Naive thymus-derived CD8-positive, alpha-beta T cell (primary cell): ENCODE data around the gene ZBTB8A. TPM values are rescaled to one million over a fixed set of nuclear protein-coding genes. Genes with fewer than 3 reads are reported as not detected.
A peak's percentile ranks its signal among the peaks of the same experiment; 100 is the strongest.

ENCODE experiments used
- ATAC-seq, 2 donors: fragments of 150-1000 bp; cut with Tn5 transposase in 1 of 2; sonication (Bioruptor Pico), chemical (Tn5 transposase) in 1 of 2; 1 replicate in 1 of 2; 2 replicates in 1 of 2; pipeline ENCODE4 v1.10.0; 2021; ENCODE audit warnings: mild to moderate bottlenecking in 2 of 2, moderate library complexity in 2 of 2
- POLR2A ChIA-PET: fragments of 350-600 bp; sonication (Branson Sonifier 250); formaldehyde crosslinking; loops from one replicate; lab custom pipeline; 2021; ENCODE audit warnings: antibody characterized with exemption; lab: Charles Lee
- DNase-seq, 10 donors: peaks; one replicate each; pipeline versions ENCODE4 v3.0.0 to v3.0.0-alpha.2; 2020 to 2022
- H3K27ac Mint-ChIP-seq, 10 donors: one replicate each; pipeline ENCODE4 v1.8.0; 2020 to 2022; ENCODE audit warnings: mild to moderate bottlenecking in 10 of 10, mixed read lengths in 10 of 10, moderate library complexity in 4 of 10, inconsistent platforms in 1 of 10
- H3K27me3 Mint-ChIP-seq, 5 donors: one replicate each; pipeline ENCODE4 v1.8.0; 2021 to 2022; ENCODE audit warnings: mixed read lengths in 5 of 5
- H3K36me3 Mint-ChIP-seq, 3 donors: one replicate each; pipeline ENCODE4 v1.8.0; 2020 to 2022; ENCODE audit warnings: mixed read lengths in 3 of 3, mild to moderate bottlenecking in 2 of 3, inconsistent platforms in 1 of 3
- H3K4me1 Mint-ChIP-seq, 4 donors: one replicate each; pipeline ENCODE4 v1.8.0; 2021 to 2022; ENCODE audit warnings: mixed read lengths in 4 of 4
- H3K4me3 Mint-ChIP-seq, 10 donors: one replicate each; pipeline ENCODE4 v1.8.0; 2020 to 2022; ENCODE audit warnings: mild to moderate bottlenecking in 10 of 10, mixed read lengths in 10 of 10, moderate library complexity in 6 of 10, inconsistent platforms in 1 of 10
- H3K9me3 Mint-ChIP-seq, 9 donors: one replicate each; pipeline ENCODE4 v1.8.0; 2020 to 2022; ENCODE audit warnings: mixed read lengths in 9 of 9, mild to moderate bottlenecking in 3 of 9, inconsistent platforms in 1 of 9, moderate library complexity in 1 of 9
- polyA plus RNA-seq, 3 donors: library from polyadenylated mRNA; unstranded; fragments of 300-500 nt; fragmentation: Illumina TruSeq; gene quantifications; one replicate each; pipeline ENCODE4 v1.2.3, GENCODE V29; 2021
- total RNA-seq, 8 experiments: library from RNA in 2 of 8; stranded (reverse) in 2 of 8; gene quantifications; one replicate each; pipeline ENCODE4 v1.2.3 and lab custom pipeline; 2021 to 2026

ZBTB8A gene
- not detected for total RNA-seq
- not detected for polyA plus RNA-seq
- 0 to 0.49 (median 0.08) reads per million in 6 experiments for total RNA-seq (lab: John Stamatoyannopoulos, UW)

DNA sequence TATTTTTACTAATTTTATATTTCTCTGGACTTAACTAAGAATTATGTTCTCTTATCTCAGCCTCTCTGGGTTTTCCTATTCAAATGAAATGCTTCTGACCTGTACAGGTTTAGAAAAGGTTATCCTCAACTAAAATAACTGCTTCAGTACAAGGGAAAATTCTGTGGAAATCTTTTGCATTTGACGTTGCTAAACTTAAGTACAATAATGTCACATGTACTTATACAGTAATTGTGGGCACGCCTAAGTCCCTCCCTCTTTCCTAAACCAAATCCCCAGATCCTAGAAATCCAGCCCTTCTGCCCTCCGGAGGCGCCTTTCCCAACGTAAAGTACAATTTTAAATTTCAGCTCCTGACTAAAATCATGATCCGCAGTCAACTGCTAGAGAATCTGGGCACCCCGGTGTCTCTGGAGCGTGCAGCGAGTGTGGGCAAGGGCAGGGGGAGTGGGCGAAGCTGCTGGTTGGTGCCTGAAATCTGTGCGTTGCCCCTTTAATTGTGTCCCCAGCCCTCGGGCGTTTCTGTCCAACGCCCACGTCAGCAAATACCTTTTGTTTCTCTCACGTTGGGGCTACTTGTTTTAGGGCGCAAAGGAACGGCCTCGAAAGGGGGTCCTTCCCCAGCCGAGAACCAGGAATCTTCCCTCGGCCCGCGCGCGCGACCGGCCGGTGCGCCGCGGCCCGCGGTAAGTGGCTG lies at the start of gene ZBTB8A:
TSS of gene ZBTB8A (plus strand) at position 541 of the 697 bp plus-strand sequence. CDS start 53,505 bp downstream, outside the sequence.
- POLR2A ChIA-PET: no interaction called here
- DNase-seq (no peak), ATAC-seq (peak; percentile 28 to 38)
- peak within 1 kb of the TSS; percentile 74 to 93 (median 86) for H3K4me3 Mint-ChIP-seq
- no peaks in the 10 kb centered on the region for H3K9me3 Mint-ChIP-seq
- H3K4me1 Mint-ChIP-seq: peaks cover 3 to 12% (median 10%) of the 10 kb centered on the region in 4 donors
- peaks cover 36 to 79% (median 58%) of the 10 kb centered on the region in 5 donors for H3K27me3 Mint-ChIP-seq
- H3K36me3 Mint-ChIP-seq: peaks cover 0 to 9% (median 0%) of the 10 kb centered on the region in 3 donors
- H3K27ac Mint-ChIP-seq: peak within 1 kb of the TSS in 4 of 10 donors; percentile 5 to 37 (median 30)

DNA sequence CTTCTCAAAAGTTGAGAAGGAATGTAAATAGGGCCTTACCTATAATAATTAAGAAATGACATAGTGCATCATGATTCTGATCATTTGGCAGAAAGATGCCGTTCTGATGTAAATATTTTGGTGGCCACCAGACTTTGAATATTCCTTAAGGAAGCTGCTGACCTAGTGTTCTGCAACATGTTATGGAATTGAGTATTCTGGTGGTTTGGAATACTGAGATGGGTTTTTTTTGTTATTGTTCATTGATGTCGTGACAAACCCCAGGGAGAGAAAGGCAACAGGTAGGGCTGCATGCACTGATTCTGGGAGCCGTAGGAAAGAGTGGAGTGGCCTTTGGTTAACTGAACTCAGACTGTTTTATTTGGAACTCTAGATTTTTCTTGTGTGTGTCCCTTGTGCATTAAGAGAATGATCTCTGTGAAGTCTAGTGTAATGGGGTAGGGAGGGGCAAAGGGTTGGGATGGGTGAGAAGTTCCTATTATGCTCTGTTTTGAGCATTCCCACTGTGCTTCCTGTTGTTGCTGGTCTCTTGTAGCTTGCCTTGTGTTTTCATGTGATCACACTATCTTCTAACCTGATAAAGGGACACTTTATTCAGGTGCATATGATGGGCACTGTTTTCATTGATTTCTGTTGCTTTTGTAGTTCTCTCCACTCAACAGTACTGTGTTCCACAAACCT lies 49.3 kb upstream of the ZBTB8A start:
- no peaks in the 10 kb centered on the region for H3K36me3 Mint-ChIP-seq
- peaks cover 0 to 10% (median 6%) of the 10 kb centered on the region in 5 donors for H3K27me3 Mint-ChIP-seq
- no peaks in the 10 kb centered on the region for H3K9me3 Mint-ChIP-seq
- no peak for DNase-seq
- POLR2A ChIA-PET: no interaction called here
- H3K4me1 Mint-ChIP-seq: no peaks in the 10 kb centered on the region
- no peak for ATAC-seq
- H3K27ac Mint-ChIP-seq: no peak overlapping the region
- no peak overlapping the region for H3K4me3 Mint-ChIP-seq

DNA sequence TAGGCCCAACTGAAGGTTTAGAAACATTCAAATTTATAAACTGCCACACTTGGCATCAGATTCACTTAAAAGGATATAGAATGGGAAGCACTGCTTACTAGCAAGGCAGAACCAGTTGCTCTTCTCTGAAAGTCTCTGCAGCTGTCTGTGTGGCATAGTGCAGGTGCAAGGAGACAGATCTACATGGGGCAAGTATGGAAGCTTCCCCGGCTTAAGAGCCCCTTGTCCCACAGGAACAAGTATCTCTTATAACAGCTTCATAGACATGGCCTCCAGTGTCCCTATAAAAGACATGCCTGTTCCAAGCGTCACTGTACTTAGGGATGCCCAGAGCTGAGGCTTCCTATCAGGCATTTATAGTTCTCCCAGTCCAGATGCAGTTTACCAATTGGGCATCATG lies 47.8 kb upstream of the ZBTB8A start:
- ATAC-seq (no peak), DNase-seq (no peak)
- no peaks in the 10 kb centered on the region for H3K36me3 Mint-ChIP-seq
- no peaks in the 10 kb centered on the region for H3K4me1 Mint-ChIP-seq
- no peaks in the 10 kb centered on the region for H3K9me3 Mint-ChIP-seq
- H3K27me3 Mint-ChIP-seq: peaks cover 0 to 14% (median 3%) of the 10 kb centered on the region in 5 donors
- POLR2A ChIA-PET: no interaction called here
- no peak overlapping the region for H3K4me3 Mint-ChIP-seq
- no peak overlapping the region for H3K27ac Mint-ChIP-seq

DNA sequence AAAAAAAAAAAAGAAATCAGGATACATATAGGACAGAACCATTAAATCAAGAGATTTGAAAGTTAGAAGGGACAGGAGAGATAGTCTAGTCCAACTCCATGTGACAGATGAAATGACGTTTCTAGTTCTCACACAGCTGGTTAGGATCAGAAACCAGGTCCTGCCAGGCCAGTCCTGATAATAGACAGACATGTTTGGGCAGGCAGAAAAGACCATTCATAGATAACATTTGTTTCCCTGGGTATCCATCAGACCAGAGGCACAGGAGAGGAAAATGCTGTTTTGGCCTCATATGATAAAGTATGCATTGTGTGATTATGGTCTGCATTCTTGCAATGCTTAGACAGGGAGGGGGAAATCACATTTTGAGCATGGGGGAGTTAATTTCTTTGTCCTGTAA lies 45.0 kb upstream of the ZBTB8A start:
- H3K4me1 Mint-ChIP-seq: no peaks in the 10 kb centered on the region
- no peak overlapping the region for H3K4me3 Mint-ChIP-seq
- ATAC-seq (no peak), DNase-seq (no peak)
- H3K36me3 Mint-ChIP-seq: no peaks in the 10 kb centered on the region
- POLR2A ChIA-PET: interaction anchor here (0.6 kb wide), 1 partner anchor 220 kb away, joined by 4 read pairs; no protein-coding TSS in a partner anchor
- H3K27me3 Mint-ChIP-seq: peaks cover 10 to 23% (median 18%) of the 10 kb centered on the region in 5 donors
- H3K27ac Mint-ChIP-seq: no peak overlapping the region
- H3K9me3 Mint-ChIP-seq: no peaks in the 10 kb centered on the region

DNA sequence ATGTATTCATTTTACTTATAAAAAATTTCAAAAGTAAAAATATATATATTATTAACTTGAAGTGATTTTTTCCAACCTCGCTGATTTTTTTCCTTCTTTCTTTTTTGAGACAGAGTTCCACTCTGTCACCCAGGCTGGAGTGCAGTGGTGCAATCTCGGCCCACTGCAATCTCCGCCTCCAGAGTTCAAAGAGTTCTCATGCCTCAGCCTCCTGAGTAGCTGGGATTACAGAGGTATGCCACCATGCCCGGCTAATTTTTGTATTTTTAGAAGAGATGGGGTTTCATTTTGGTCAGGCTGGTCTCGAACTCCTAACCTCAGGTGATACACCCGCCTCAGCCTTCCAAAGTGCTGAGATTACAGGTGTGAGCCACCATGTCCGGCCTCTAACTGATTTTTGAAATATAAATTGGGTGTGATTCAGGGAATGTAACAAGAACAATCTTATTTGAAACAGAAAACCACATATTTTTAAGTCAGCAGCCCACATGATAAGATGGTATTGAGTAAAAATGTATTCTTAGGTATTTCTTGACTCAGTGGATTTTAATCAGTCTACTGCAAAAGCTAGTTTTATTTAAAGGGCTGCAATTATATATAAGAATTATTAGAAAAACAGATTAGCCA lies 44.4 kb upstream of the ZBTB8A start:
- Mint-ChIP-seq H3K4me1 (peaks cover 0 to 3% (median under 1%) of the 10 kb centered on the region in 4 donors), H3K9me3 (no peaks in the 10 kb centered on the region), H3K36me3 (peaks cover 0 to under 1% (median 0%) of the 10 kb centered on the region in 3 donors), H3K27me3 (peaks cover 11 to 27% (median 24%) of the 10 kb centered on the region in 5 donors), H3K27ac (no peak overlapping the region), H3K4me3 (no peak overlapping the region)
- DNase-seq (no peak), ATAC-seq (no peak)
- POLR2A ChIA-PET: no interaction called here

DNA sequence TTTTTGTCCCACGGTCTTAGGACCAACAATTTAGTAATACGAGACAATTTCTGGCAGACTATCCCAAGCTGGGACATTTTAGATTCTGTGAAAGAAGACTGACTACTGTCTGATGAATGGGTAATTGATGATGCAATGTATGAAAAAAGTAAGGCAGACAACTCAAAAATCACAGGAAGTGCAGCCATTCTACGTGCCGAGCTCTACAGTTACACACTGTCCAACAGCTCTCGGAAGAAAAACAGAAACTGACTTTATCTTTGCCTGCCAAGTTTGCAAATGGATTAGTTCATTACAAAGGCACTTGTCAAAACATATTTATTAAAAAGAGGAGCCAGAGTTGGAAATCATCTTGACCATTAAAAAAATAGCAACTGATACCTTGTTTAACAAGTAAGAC lies 43.1 kb upstream of the ZBTB8A start:
- Mint-ChIP-seq H3K9me3 (no peaks in the 10 kb centered on the region), H3K36me3 (peaks cover 0 to 2% (median 0%) of the 10 kb centered on the region in 3 donors), H3K4me1 (peaks cover 0 to 8% (median 5%) of the 10 kb centered on the region in 4 donors), H3K27ac (no peak overlapping the region), H3K4me3 (no peak overlapping the region), H3K27me3 (peaks cover 11 to 33% (median 28%) of the 10 kb centered on the region in 5 donors)
- DNase-seq (no peak), ATAC-seq (no peak)
- POLR2A ChIA-PET: no interaction called here

DNA sequence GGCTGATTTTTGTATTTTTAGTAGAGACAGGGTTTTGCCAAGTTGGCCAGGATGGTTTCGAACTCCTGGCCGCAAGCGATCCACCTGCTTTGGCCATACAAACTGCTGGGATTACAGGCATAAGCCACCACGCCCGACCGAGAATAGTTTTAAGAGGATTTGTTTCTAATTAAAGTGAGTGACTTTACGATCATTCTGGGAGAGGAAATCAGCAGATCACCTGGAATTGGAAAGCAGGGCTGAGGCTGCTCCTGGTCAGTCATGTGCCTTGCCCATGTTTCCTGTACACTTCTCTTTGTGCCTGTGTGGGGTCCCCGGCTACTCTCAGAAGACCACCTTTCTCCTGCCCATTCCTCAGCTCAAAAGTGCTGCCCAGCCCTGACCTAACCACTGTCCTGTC lies 40.5 kb upstream of the ZBTB8A start:
- ATAC-seq (no peak), DNase-seq (no peak)
- H3K36me3 Mint-ChIP-seq: peaks cover 0 to 2% (median 0%) of the 10 kb centered on the region in 3 donors
- H3K4me3 Mint-ChIP-seq: peak overlapping the region in 7 of 10 donors; percentile 36 to 80 (median 52)
- H3K27ac Mint-ChIP-seq: no peak overlapping the region
- H3K4me1 Mint-ChIP-seq: peaks cover 0 to 9% (median 6%) of the 10 kb centered on the region in 4 donors
- POLR2A ChIA-PET: no interaction called here
- no peaks in the 10 kb centered on the region for H3K9me3 Mint-ChIP-seq
- peaks cover 20 to 43% (median 35%) of the 10 kb centered on the region in 5 donors for H3K27me3 Mint-ChIP-seq

DNA sequence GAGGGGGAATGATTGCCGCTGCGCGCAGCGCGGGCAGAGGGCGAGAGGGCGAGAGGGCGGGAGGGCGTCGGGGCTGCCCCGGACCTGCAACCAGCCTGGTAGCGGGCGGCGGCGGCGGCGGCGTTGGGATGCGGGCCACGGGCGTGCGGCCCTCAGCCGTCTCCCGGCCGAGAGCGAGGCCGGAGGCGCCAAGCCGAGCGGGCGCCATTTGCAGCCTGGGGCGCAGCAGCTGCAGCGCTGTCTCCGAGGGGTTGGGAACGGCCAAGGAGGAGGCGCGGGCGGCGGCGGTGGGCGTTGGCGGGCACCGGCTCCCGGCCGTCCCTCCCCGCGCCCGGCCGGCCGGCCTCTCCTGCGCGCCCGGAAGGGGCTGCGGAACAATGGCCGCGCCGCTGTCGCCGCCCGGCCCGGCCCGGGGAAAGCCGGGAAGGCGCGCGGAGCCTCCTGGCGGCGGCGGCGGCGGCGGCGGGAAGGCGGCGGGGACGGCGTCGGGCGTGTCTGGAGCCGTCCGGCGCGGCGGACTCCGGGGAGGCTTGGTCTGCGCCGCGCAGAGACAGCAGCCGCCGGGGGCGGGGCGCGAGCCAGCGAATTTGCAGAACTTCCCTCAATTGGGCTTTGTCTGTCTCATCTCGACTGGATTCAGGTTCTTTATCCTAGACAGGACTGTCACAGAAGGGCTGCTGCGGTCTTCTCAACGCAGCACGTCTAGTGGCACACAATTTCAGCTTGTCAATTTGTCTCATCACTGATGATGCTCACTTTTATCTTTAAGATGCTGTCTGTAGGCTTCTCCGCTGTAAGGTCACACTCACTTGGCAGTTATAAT lies 38.6 kb upstream of the ZBTB8A start:
- DNase-seq (peak in 1 of 10 donors; percentile 6), ATAC-seq (peak; percentile 47 to 70)
- Mint-ChIP-seq H3K27ac (no peak overlapping the region), H3K27me3 (peaks cover 21 to 50% (median 41%) of the 10 kb centered on the region in 5 donors), H3K4me3 (peak overlapping the region; percentile 66 to 85 (median 78)), H3K4me1 (peaks cover 0 to 9% (median 6%) of the 10 kb centered on the region in 4 donors), H3K36me3 (peaks cover 0 to 2% (median 0%) of the 10 kb centered on the region in 3 donors), H3K9me3 (no peaks in the 10 kb centered on the region)
- POLR2A ChIA-PET: no interaction called here

DNA sequence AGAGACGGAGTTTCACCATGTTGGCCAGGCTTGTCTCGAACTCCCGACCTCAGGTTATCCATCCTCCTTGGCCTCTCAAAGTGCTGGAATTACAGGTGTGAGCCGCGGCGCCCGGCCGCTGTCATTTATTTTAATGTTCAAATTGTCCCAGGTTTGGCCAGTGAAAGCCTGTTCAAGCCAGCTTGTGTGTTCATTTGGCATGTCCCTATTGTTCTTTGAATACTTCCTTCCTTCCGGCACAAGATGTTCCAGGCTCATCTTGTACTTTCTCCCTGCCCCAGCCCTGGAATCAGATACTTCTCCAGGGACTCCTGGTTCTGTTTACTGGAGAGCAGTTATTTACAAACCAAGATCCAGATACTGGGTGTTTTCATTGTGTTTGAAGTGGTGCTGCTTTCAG lies 37.4 kb upstream of the ZBTB8A start:
- peaks cover 24 to 52% (median 42%) of the 10 kb centered on the region in 5 donors for H3K27me3 Mint-ChIP-seq
- POLR2A ChIA-PET: no interaction called here

DNA sequence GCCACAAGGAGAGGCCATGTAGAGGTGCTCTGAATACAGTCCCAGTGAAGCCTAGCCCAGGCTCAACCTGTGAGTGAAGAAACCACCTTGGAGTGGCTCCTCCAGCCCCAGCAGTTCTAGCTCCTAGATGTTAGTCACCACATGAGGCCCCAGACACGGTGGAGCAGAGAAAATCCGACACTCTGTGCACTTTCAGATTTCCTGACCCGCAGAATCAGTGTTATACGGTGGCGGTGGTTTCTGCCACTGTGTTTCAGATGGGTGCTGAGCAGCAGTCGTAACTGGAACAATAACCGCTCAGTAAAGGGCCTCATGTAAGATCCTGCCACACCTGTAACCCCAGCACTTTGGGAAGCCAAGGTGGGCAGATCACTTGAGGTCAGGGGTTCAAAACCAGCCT lies 36.1 kb upstream of the ZBTB8A start:
- no peak for ATAC-seq
- Mint-ChIP-seq H3K27ac (no peak overlapping the region), H3K27me3 (peaks cover 20 to 52% (median 37%) of the 10 kb centered on the region in 5 donors), H3K36me3 (peaks cover 0 to 2% (median 0%) of the 10 kb centered on the region in 3 donors), H3K4me1 (peaks cover 0 to 9% (median 6%) of the 10 kb centered on the region in 4 donors), H3K9me3 (no peaks in the 10 kb centered on the region), H3K4me3 (no peak overlapping the region)
- POLR2A ChIA-PET: no interaction called here
- DNase-seq: no peak

More for the DNA sequence above, 37.4 kb upstream of the ZBTB8A start:
- Mint-ChIP-seq H3K27ac (no peak overlapping the region), H3K4me3 (peak overlapping the region in 6 of 10 donors; percentile 39 to 62 (median 56)), H3K9me3 (no peaks in the 10 kb centered on the region), H3K4me1 (peaks cover 0 to 9% (median 6%) of the 10 kb centered on the region in 4 donors), H3K36me3 (peaks cover 0 to 2% (median 0%) of the 10 kb centered on the region in 3 donors)
- no peak for DNase-seq
- no peak for ATAC-seq

DNA sequence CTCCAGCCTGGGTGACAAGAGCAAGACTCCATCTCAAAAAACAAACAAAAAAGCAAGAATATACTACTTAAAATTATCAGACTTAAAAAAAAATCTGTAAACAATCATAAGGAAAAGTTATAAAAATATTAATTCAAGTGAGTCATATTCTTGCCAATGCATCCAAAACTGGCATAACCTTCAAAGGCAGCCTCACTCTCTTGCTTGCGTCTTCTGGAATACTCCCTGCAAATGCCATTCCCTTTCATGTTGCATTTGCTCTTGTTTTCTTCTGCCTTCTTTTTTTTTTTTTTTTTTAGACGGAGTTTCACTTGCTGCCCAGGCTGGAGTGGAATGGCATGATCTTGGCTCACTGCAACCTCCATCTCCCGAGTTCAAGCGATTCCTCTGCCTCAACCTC lies 32.2 kb upstream of the ZBTB8A start:
- Mint-ChIP-seq H3K4me3 (no peak overlapping the region), H3K27ac (no peak overlapping the region), H3K36me3 (no peaks in the 10 kb centered on the region), H3K9me3 (no peaks in the 10 kb centered on the region), H3K27me3 (peaks cover 10 to 29% (median 14%) of the 10 kb centered on the region in 5 donors), H3K4me1 (no peaks in the 10 kb centered on the region)
- DNase-seq (no peak), ATAC-seq (no peak)
- POLR2A ChIA-PET: no interaction called here

DNA sequence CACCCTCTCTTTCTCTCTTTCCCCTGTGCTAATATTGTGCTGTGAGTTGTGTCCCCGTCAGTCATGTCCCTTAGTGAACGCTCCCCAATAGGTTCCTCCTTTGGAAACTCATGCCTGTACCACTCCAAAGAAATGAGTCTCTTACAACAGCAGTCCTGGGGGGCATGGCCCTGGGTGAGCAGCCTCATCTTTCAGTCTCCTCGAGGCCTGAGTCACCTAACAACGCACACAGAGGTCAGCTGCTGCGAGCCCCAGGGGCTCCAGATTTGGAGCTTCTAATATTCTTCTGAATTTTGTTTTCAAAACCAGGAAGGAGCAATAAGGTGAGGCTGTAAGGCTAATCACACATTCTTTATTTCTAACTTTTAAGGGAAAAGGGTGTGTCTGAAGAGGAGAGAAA lies 30.5 kb upstream of the ZBTB8A start:
- H3K27me3 Mint-ChIP-seq: peaks cover 8 to 23% (median 10%) of the 10 kb centered on the region in 5 donors
- H3K27ac Mint-ChIP-seq: no peak overlapping the region
- POLR2A ChIA-PET: interaction anchor here (1.2 kb wide), 1 partner anchor 27 kb away, joined by 3 read pairs; no protein-coding TSS in a partner anchor
- no peaks in the 10 kb centered on the region for H3K9me3 Mint-ChIP-seq
- H3K4me3 Mint-ChIP-seq: no peak overlapping the region
- H3K4me1 Mint-ChIP-seq: no peaks in the 10 kb centered on the region
- no peak for ATAC-seq
- no peak for DNase-seq
- no peaks in the 10 kb centered on the region for H3K36me3 Mint-ChIP-seq
